ENCODE results near the gene TSPAN11.

TSPAN11 gene

GRCh38 chr12:30970559-30971197 is 44.1 kb downstream of the TSPAN11 start:
- Histone ChIP-seq H3K4me1 (peaks cover 0 to 7% (median 0%) of the 10 kb centered on the region in 4 donors), H3K36me3 (no peaks in the 10 kb centered on the region), H3K9me3 (no peaks in the 10 kb centered on the region), H3K27ac (no peak overlapping the region), H3K4me3 (no peak overlapping the region), H3K27me3 (peaks cover 0 to 14% of the 10 kb centered on the region in 2 donors)
- no peak for DNase-seq
- no peak for TF ChIP-seq CTCF (IDR thresholded peaks at IDR 0.05)
- intact Hi-C loops (cut with DNase I; ENCODE audit: low total_unique reads): no loop called here

GRCh38 chr12:30972035-30972434 is 45.5 kb downstream of the TSPAN11 start:
- intact Hi-C loops (cut with DNase I; ENCODE audit: low total_unique reads): no loop called here
- no peak for DNase-seq
- TF ChIP-seq CTCF (IDR thresholded peaks at IDR 0.05): no peak
- Histone ChIP-seq H3K9me3 (no peaks in the 10 kb centered on the region), H3K27me3 (peaks cover 0 to 14% of the 10 kb centered on the region in 2 donors), H3K4me1 (peaks cover 0 to 7% (median 0%) of the 10 kb centered on the region in 4 donors), H3K36me3 (no peaks in the 10 kb centered on the region), H3K27ac (no peak overlapping the region), H3K4me3 (no peak overlapping the region)

- no peak for DNase-seq
- Histone ChIP-seq H3K27ac (no peak overlapping the region), H3K4me3 (no peak overlapping the region), H3K36me3 (no peaks in the 10 kb centered on the region), H3K9me3 (no peaks in the 10 kb centered on the region), H3K4me1 (peaks cover 0 to 7% (median 0%) of the 10 kb centered on the region in 4 donors), H3K27me3 (peaks cover 0 to 14% of the 10 kb centered on the region in 2 donors)
- intact Hi-C loops (cut with DNase I; ENCODE audit: low total_unique reads): no loop called here
- no peak for TF ChIP-seq CTCF (IDR thresholded peaks at IDR 0.05)
Measured at GRCh38 chr12:30973175-30973574, 46.6 kb downstream of the TSPAN11 start.

DNA sequence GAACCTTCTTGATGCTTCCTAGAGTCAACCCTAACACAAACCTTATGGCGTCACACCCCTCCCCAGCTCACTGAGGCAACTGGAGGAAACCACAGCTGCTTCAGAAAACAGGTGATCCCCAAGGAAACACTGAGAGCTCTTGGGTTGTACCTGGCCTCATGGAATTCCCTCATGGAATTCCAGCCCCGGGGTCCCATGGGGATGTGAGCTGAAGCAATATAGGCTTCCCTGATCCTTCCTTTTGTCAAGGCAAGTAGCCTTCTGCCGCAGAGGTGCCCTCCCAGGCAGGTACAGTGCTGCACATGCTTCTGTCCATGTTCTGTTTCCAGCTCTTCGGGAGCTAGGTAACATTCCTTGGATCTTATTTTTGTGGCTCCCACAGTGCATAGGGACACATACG is 47.3 kb downstream of the TSPAN11 start:
- DNase-seq: no peak
- H3K27me3 ChIP-seq: peaks cover 0 to 17% of the 10 kb centered on the region in 2 donors
- no peak overlapping the region for H3K4me3 ChIP-seq
- no peaks in the 10 kb centered on the region for H3K9me3 ChIP-seq
- no peak for TF ChIP-seq CTCF (IDR thresholded peaks at IDR 0.05)
- no peak overlapping the region for H3K27ac ChIP-seq
- intact Hi-C loops (cut with DNase I; ENCODE audit: low total_unique reads): no loop called here
- no peaks in the 10 kb centered on the region for H3K36me3 ChIP-seq
- peaks cover 0 to 7% (median 0%) of the 10 kb centered on the region in 4 donors for H3K4me1 ChIP-seq

GRCh38 chr12:30974746-30975500 is 48.4 kb downstream of the TSPAN11 start:
- intact Hi-C loops (cut with DNase I; ENCODE audit: low total_unique reads): no loop called here
- H3K27ac ChIP-seq: no peak overlapping the region
- peaks cover 0 to 7% (median 0%) of the 10 kb centered on the region in 4 donors for H3K4me1 ChIP-seq
- no peak for TF ChIP-seq CTCF (IDR thresholded peaks at IDR 0.05)
- H3K36me3 ChIP-seq: no peaks in the 10 kb centered on the region
- H3K9me3 ChIP-seq: no peaks in the 10 kb centered on the region
- H3K27me3 ChIP-seq: peaks cover 0 to 18% of the 10 kb centered on the region in 2 donors
- no peak for DNase-seq
- no peak overlapping the region for H3K4me3 ChIP-seq
